Colonic mucosa (tissue), 4 donors: ENCODE data around the gene TULP1. TPM values are rescaled to one million over a fixed set of nuclear protein-coding genes. Genes with fewer than 3 reads are reported as not detected.

Source experiments
- DNase-seq: peaks from one replicate; pipeline ENCODE4 v3.0.0-alpha.2; 2020
- H3K27ac ChIP-seq: fragments of 200-600 bp; one replicate; pipeline ENCODE4 v1.8.0; 2021
- H3K27me3 ChIP-seq: fragments of 200-600 bp; one replicate; pipeline ENCODE4 v1.8.0; 2021
- H3K36me3 ChIP-seq: fragments of 200-600 bp; one replicate; pipeline ENCODE4 v1.8.0; 2021
- H3K4me1 ChIP-seq: fragments of 200-600 bp; one replicate; pipeline ENCODE4 v1.8.0; 2021; ENCODE audit warnings: mild to moderate bottlenecking
- H3K4me3 ChIP-seq: fragments of 200-600 bp; one replicate; pipeline ENCODE4 v1.8.0; 2021
- H3K9ac ChIP-seq, 2 donors: one replicate each; pipeline ENCODE4 v1.7.0; 2013; ENCODE audit warnings: control low read depth in 2 of 2, low read depth in 2 of 2, low read length in 2 of 2
- H3K9me3 ChIP-seq: fragments of 200-600 bp; one replicate; pipeline ENCODE4 v1.8.0; 2021
- CTCF ChIP-seq: fragments of 200-600 bp; IDR thresholded peaks from one replicate; pipeline ENCODE4 v1.8.0; 2022; ENCODE audit warnings: antibody characterized with exemption, mild to moderate bottlenecking
- intact Hi-C: fragments of 100-400 bp; cut with DNase I; formaldehyde crosslinking; loops from one replicate; pipeline ENCODE4 v1.14.1; 2022
- total RNA-seq, 2 donors: library from RNA; stranded (reverse); fragmentation: NEBNext Ultra II Directional in 1 of 2; extraction: Animal tissue kit (Norgen Biotek cat#: 25700) in 1 of 2; gene quantifications; one replicate each; pipeline ENCODE4 v1.2.1, GENCODE V29; 2021
- donor health status: healthy.
- donor health status: DM: no; HTN: no; CAD: no.
- donor health status: DM: no; HTN: no; CAD: no.

Gene TULP1
- total RNA-seq, 2 donors from 2014 or later, result not detected

GRCh38 chr6:35483893-35484645 is 28.6 kb downstream of the TULP1 start:
- Histone ChIP-seq H3K4me3 (no peak overlapping the region), H3K4me1 (peaks cover 32% of the 10 kb centered on the region), H3K27me3 (no peaks in the 10 kb centered on the region), H3K27ac (no peak overlapping the region), H3K9me3 (no peaks in the 10 kb centered on the region), H3K9ac (no peak overlapping the region), H3K36me3 (no peaks in the 10 kb centered on the region)
- no peak for DNase-seq
- intact Hi-C loops, result no loop called here
- no peak for TF ChIP-seq CTCF

- DNase-seq, result no peak
- H3K9me3 ChIP-seq, result no peaks in the 10 kb centered on the region
- H3K4me1 ChIP-seq, result peaks cover 29% of the 10 kb centered on the region
- intact Hi-C loops, result no loop called here
- no peak for TF ChIP-seq CTCF
- H3K36me3 ChIP-seq, result no peaks in the 10 kb centered on the region
- H3K27me3 ChIP-seq, result no peaks in the 10 kb centered on the region
- no peak overlapping the region for H3K27ac ChIP-seq
- no peak overlapping the region for H3K4me3 ChIP-seq
- no peak overlapping the region for H3K9ac ChIP-seq
These were observed 29.2 kb downstream of the TULP1 start for GRCh38 chr6:35483490-35483889.

- Histone ChIP-seq H3K9me3 (no peaks in the 10 kb centered on the region), H3K4me3 (no peak overlapping the region), H3K27ac (no peak overlapping the region), H3K27me3 (no peaks in the 10 kb centered on the region), H3K4me1 (peaks cover 25% of the 10 kb centered on the region), H3K9ac (no peak overlapping the region), H3K36me3 (no peaks in the 10 kb centered on the region)
- TF ChIP-seq CTCF, result no peak
- DNase-seq, result no peak
- intact Hi-C loops, result no loop called here
These were observed 29.6 kb downstream of the TULP1 start for GRCh38 chr6:35483062-35483461.

- Histone ChIP-seq H3K4me3 (no peak overlapping the region), H3K9ac (no peak overlapping the region), H3K4me1 (peaks cover 8% of the 10 kb centered on the region), H3K36me3 (no peaks in the 10 kb centered on the region), H3K9me3 (no peaks in the 10 kb centered on the region), H3K27ac (no peak overlapping the region), H3K27me3 (no peaks in the 10 kb centered on the region)
- TF ChIP-seq CTCF, result no peak
- intact Hi-C loops, result no loop called here
- no peak for DNase-seq
These were observed 31.5 kb downstream of the TULP1 start for GRCh38 chr6:35481226-35481625.

GRCh38 chr6:35480176-35480575 is 32.5 kb downstream of the TULP1 start:
- TF ChIP-seq CTCF, result no peak
- Histone ChIP-seq H3K27ac (no peak overlapping the region), H3K27me3 (no peaks in the 10 kb centered on the region), H3K36me3 (no peaks in the 10 kb centered on the region), H3K4me3 (no peak overlapping the region), H3K4me1 (no peaks in the 10 kb centered on the region), H3K9me3 (no peaks in the 10 kb centered on the region), H3K9ac (no peak overlapping the region)
- DNase-seq, result no peak
- intact Hi-C loops, result no loop called here
